Astrocyte of the cerebellum (primary cell): ENCODE data around the gene ARL4A.
A peak's percentile ranks its signal among the peaks of the same experiment; 100 is the strongest.
"Not testable (repeated sequence)": the region's sequence is repeated elsewhere in the genome, so short reads cannot be mapped to it uniquely, and the experiment has no call there.

Source experiments
- DNase-seq: peaks from one replicate; pipeline ENCODE4 v3.0.0-alpha.2; 2011; ENCODE audit warnings: low read depth
- H3K4me3 ChIP-seq: 2 replicates; pipeline ENCODE4 v1.5.1; 2011; ENCODE audit warnings: mild to moderate bottlenecking, low read depth, low read length, moderate library complexity
- in situ Hi-C: cut with HindIII; loops from 2 replicates; pipeline ENCODE4 v1.10.0; 2017; ENCODE audit warnings: low sequenced_read_pairs
- TF ChIP-seq, protein P1 (sequence below): IDR thresholded peaks from 2 replicates; pipeline ENCODE4 v1.5.1; 2012; ENCODE audit warnings: low read length, low read depth, moderate library complexity, mild to moderate bottlenecking; ENCODE audit errors: missing control alignments

The ARL4A gene

DNA sequence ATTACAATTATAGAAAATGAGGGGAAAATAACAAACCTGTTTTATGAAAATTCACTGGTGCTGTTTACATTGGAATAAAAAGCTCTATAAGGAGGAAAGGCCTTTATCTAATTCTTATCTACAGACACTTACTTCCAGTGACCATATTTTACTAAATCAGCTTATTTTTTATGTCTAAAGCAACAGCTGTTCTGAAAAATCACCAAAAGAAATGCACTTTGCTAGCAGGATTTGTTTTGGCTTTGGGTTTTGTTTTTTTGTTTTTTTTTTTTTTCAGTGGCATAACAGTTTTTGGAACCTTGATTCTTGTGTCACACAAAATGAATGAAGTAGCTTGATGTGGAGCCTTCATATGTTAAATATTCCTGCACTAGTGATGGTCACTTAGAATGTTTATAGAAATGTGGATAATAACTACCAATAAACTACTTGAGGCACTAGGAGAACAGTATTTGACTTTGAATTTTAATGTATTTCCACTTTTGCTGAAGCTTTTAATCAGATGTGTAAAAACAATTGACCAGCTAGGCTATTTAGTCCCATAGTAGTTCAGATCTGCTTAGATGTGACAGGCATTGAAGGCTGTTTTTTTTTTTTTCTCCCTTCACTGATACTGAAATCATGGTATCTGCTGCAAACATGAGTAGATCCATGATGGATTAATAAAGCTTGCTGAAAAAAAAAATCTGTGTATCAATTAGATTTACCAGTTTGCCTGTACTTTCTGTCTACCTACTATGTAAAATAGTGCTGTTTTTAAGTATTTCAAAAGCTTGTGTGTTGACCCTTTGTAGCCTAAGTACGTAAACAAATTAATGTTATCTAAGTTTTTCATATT lies 2.8 kb downstream of the ARL4A start:
- peak overlapping the region; percentile 6 for H3K4me3 ChIP-seq
- DNase-seq, result no peak
- TF ChIP-seq, protein P1, sequence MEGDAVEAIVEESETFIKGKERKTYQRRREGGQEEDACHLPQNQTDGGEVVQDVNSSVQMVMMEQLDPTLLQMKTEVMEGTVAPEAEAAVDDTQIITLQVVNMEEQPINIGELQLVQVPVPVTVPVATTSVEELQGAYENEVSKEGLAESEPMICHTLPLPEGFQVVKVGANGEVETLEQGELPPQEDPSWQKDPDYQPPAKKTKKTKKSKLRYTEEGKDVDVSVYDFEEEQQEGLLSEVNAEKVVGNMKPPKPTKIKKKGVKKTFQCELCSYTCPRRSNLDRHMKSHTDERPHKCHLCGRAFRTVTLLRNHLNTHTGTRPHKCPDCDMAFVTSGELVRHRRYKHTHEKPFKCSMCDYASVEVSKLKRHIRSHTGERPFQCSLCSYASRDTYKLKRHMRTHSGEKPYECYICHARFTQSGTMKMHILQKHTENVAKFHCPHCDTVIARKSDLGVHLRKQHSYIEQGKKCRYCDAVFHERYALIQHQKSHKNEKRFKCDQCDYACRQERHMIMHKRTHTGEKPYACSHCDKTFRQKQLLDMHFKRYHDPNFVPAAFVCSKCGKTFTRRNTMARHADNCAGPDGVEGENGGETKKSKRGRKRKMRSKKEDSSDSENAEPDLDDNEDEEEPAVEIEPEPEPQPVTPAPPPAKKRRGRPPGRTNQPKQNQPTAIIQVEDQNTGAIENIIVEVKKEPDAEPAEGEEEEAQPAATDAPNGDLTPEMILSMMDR, result no peak
- in situ Hi-C loops, result no loop called here

DNA sequence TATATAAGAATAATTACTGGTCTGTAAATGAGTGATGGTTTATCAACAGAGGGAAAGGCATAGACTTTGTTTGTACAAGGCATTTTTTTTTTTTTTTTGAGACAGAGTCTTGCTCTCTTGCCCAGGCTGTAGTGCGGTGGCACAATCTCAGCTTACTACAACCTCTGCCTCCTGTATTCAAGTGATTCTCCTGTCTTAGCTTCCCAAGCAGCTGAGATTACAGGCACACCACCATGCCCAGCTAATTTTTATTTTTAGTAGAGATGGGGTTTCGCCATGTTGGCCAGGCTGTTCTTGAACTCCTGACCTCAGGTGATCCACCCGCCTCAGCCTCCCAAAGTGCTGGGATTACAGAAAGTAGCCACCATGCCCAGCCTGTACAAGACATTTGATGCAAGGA lies 4.0 kb downstream of the ARL4A start:
- DNase-seq, H3K4me3 ChIP-seq, in situ Hi-C loops: not testable (repeated sequence)

DNA sequence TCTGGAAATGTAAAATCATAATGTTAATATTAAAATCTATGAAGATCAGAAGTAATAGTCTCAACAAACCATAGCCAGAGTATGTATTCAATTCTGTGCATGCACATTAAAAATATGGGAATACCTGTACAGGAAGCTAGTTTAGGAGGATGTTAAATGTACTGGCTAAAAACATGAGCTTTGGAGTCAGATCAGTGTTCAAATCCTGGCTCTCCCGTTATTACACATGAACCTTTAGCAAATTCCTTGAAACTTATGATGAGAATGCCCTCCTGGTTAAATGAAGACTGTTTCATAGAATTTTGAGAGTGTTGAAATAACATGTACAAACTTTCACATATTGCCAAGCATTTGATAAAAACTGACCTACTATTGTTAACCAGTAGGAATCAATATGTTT lies 4.6 kb downstream of the ARL4A start:
- DNase-seq, result no peak
- in situ Hi-C loops, result no loop called here
- TF ChIP-seq, protein P1, result no peak
- no peak overlapping the region for H3K4me3 ChIP-seq

DNA sequence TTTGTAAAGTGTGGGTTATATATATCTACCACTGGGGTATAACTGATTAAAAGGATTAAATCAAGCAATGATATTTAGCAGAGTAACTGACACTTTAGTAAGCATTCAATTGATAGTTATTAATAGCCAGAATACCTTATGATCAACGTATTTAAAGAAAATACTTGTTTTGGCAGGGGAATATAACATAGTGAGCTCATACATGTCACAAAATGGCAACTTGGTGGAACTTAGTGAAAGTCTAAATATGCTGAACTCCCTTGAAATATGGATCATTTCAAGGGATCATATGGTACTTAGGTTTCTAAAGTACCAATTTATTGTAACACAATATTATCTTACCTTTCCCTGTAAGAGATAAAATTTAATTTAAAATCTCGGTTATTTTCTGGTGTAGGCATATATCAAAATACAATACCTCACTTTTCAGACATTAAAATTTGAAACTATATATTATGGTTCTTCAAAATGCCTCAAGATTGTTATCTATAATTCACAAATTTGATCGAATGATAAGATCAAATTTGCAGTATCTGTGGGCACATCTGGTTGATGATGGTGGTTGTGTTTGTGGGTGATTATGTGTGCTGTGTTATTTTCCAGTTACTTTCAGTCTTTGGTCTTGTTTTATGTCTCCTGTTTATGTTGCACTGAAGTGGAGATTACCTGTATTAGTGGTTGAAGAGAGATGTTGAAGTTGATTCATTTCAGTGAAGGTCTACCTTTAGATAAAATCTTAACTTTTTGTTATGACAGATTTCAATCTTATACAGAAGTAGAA lies 5.2 kb downstream of the ARL4A start:
- in situ Hi-C loops, result no loop called here
- TF ChIP-seq, protein P1, result no peak
- no peak overlapping the region for H3K4me3 ChIP-seq
- DNase-seq, result no peak

DNA sequence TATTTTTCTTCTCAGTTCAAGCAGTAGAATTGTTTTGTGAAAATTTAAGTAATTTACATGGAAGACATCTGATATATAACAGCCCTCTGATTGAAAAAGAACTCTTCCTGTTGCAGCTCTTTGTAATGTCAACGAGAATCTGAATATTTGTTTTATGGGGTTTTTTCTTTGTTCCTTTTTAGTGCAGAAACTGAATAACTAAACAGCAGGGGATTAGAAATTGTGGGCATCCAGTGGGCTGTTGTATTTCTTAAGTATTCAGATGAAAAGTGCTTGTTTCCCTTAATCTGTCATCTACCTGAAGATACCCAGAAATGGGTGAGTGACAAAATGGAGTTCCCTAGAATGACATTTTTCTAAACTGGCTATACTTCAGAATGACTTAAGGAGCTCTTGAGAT lies 7.4 kb downstream of the ARL4A start:
- H3K4me3 ChIP-seq, result no peak overlapping the region
- DNase-seq, result no peak
- in situ Hi-C loops, result no loop called here
- TF ChIP-seq, protein P1, result no peak

DNA sequence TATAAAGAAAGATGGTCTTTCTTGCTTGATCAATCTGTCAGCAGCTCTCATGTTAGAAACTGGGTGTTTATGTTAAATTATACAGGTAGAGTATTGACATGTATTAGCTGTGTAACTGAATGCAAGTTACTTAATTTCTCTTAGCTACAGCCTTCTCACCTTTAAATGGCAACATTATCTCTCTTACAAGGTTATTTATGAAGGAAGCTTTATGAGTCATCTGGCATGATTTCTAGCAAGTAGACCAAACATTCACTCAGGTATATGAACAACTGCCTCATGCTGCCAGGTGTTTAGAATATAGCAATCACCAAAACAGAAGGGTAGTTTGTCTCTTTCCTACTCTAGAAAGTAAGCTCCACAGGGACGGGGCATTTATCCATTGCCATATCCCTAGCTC lies 8.5 kb downstream of the ARL4A start:
- no peak for DNase-seq
- in situ Hi-C loops, result no loop called here
- TF ChIP-seq, protein P1, result no peak
- no peak overlapping the region for H3K4me3 ChIP-seq

DNA sequence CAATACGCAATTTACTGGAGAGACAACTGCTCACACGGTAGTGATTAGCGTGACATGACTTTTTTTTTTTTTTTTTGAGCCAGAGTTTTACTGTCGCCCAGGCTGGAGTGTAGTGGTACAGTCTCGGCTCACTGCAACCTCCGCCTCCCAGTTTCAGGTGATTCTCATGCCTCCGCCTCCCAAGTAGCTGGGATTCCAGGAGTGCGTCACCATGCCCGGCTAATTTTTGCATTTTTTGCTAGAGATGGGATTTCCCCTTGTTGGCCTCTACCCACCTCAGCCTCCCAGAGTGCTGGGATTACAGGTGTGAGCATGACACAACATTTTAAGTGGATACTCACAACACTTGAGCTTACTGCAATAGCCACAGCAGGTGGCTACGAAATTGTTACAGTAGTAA lies 11.9 kb downstream of the ARL4A start:
- TF ChIP-seq, protein P1, result no peak
- in situ Hi-C loops, result no loop called here
- no peak for DNase-seq
- H3K4me3 ChIP-seq, result no peak overlapping the region
